ENCODE data around the gene MMS22L.

DNA sequence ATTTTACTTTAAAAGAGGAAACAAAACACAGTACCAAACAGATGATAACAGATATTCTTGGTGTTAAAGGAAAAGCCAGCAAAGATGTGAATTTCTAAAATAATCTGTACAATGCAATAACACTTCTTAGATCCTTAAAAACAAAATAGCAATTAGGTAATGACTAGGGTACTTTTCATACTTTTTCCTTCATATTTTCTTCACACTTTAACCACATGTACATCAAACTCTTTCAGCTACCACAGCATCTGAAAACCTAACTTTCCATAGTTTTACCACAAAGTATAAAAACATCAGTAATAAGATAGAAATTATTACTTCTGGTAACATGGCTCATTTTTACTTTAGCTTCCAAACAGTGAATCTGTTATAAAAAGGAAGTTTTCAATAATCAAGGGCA lies 141.3 kb downstream of the MMS22L start:
- TF ChIP-seq POLR2A (IDR thresholded peaks at IDR 0.05; ENCODE audit: low read depth, low read length) (no peak), TAF1 (IDR thresholded peaks at IDR 0.05; ENCODE audit: low read depth, low read length) (no peak), POLR2AphosphoS5 (IDR thresholded peaks at IDR 0.05; ENCODE audit: low read depth, low read length) (no peak)
